NCI-H187 (cell line): Measurements from ENCODE around the gene TRABD2B.
A peak's percentile ranks its signal among the peaks of the same experiment; 100 is the strongest.

Source experiments
- DNase-seq, 2 experiments: peaks; one replicate each; lab custom pipeline; 2025; lab: John Stamatoyannopoulos, UW

The TRABD2B gene

GRCh38 chr1:47935856-47936255 is 61.3 kb downstream of the TRABD2B start:
- no peak for DNase-seq

GRCh38 chr1:47935163-47935562 is 62.0 kb downstream of the TRABD2B start:
- no peak for DNase-seq

- DNase-seq, result no peak
Observed at GRCh38 chr1:47934243-47934805, 62.9 kb downstream of the TRABD2B start.

- DNase-seq, result no peak
Observed at GRCh38 chr1:47932743-47933142, 64.4 kb downstream of the TRABD2B start.

- DNase-seq, result peak in 1 of 2 experiments; percentile 18
Observed at GRCh38 chr1:47931395-47931794, 65.8 kb downstream of the TRABD2B start.

GRCh38 chr1:47930210-47930840 is 66.9 kb downstream of the TRABD2B start:
- no peak for DNase-seq

- no peak for DNase-seq
Observed at GRCh38 chr1:47927165-47927564, 70.0 kb downstream of the TRABD2B start.

GRCh38 chr1:47926461-47926999 is 70.7 kb downstream of the TRABD2B start:
- DNase-seq, result no peak

GRCh38 chr1:47924270-47925048 is 72.7 kb downstream of the TRABD2B start:
- DNase-seq, result no peak

- no peak for DNase-seq
Observed at GRCh38 chr1:47921935-47922415, 75.2 kb downstream of the TRABD2B start.

GRCh38 chr1:47919113-47919833 is 77.9 kb downstream of the TRABD2B start:
- DNase-seq, result no peak

GRCh38 chr1:47918257-47918867 is 78.8 kb downstream of the TRABD2B start:
- no peak for DNase-seq

GRCh38 chr1:47917687-47918086 is 79.5 kb downstream of the TRABD2B start:
- no peak for DNase-seq

GRCh38 chr1:47915677-47916353 is 81.4 kb downstream of the TRABD2B start:
- no peak for DNase-seq

- no peak for DNase-seq
Observed at GRCh38 chr1:47914952-47915676, 82.1 kb downstream of the TRABD2B start.

GRCh38 chr1:47914218-47914938 is 82.8 kb downstream of the TRABD2B start:
- DNase-seq, result no peak

- no peak for DNase-seq
Observed at GRCh38 chr1:47913225-47913823, 83.9 kb downstream of the TRABD2B start.

GRCh38 chr1:47912756-47913155 is 84.4 kb downstream of the TRABD2B start:
- no peak for DNase-seq

- no peak for DNase-seq
Observed at GRCh38 chr1:47911892-47912291, 85.3 kb downstream of the TRABD2B start.
